H7 (cell line): Measurements from ENCODE around the gene PKD2L2. TPM values are rescaled to one million over a fixed set of nuclear protein-coding genes. Genes with fewer than 3 reads are reported as not detected.
"Not testable (repeated sequence)": the region's sequence is repeated elsewhere in the genome, so short reads cannot be mapped to it uniquely, and the experiment has no call there.

Source experiments
- DNase-seq: peaks from one replicate; pipeline ENCODE4 v3.0.0; 2012
- H3K27me3 ChIP-seq: 2 replicates; pipeline ENCODE4 v1.6.0; 2011; ENCODE audit warnings: mild to moderate bottlenecking, low read length; ENCODE audit not compliant: control insufficient read depth, insufficient read depth
- H3K36me3 ChIP-seq: replicated peaks from 2 replicates; pipeline ENCODE4 v1.5.1; 2011; ENCODE audit warnings: low read length; ENCODE audit not compliant: control insufficient read depth, insufficient read depth
- H3K4me3 ChIP-seq: 2 replicates; pipeline ENCODE4 v1.5.1; 2011; ENCODE audit warnings: low read depth, mild to moderate bottlenecking, control low read depth, low read length, moderate library complexity; ENCODE audit not compliant: insufficient read depth
- total RNA-seq: library from RNA; depleted of rRNA; stranded (reverse); fragments of >200 nt; shearing (Covaris generic); gene quantifications from 2 replicates; pipeline ENCODE4 v1.2.3, GENCODE V29; 2014; rRNA removed

Gene PKD2L2
- total RNA-seq: not detected in 2 replicates

GRCh38 chr5:137888863-137889759 is at the start of gene PKD2L2:
TSS of gene PKD2L2 (plus strand) at chr5:137889457. CDS start at chr5:137889492, 35 bp downstream.
- peak; percentile 76 for DNase-seq
- peak within 1 kb of the TSS; percentile 42; the same call in 1 of the 2 replicates for H3K4me3 ChIP-seq
- no peaks in the 10 kb centered on the region for H3K27me3 ChIP-seq
- no peaks in the 10 kb centered on the region for H3K36me3 ChIP-seq

GRCh38 chr5:137842296-137842695 is 47.0 kb upstream of the PKD2L2 start:
- H3K36me3 ChIP-seq: no peaks in the 10 kb centered on the region
- no peak for DNase-seq
- no peaks in the 10 kb centered on the region for H3K27me3 ChIP-seq
- H3K4me3 ChIP-seq: no peak overlapping the region

DNA sequence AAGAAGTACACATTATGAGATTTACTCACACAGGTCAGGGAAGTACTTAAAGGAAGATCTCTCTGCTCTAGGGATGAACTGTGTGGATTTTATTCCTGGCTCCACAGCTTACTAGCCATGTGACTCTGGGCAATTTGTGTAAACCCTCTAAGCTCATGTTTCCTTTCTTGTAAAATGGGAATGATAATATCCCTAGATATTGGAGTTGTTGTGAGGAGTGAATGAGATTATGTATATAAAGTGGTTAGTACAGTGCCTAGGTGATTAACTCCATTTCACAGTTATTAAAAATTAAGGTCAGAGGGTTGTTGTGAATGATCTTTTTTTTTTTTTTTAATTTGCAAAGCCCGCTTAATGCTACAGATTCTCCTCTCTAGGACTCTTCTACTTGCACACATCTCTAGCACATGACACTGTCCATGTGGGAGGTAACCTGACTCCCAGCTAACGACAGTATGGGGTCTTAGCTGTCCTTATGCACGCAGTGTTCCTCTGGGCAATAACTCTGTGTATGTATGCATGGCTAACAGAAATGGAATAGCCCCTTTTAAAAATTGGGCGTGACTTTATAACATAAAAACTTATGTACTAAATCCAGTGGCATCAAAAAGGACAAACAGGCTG is 45.5 kb upstream of the PKD2L2 start:
- H3K27me3 ChIP-seq: no peaks in the 10 kb centered on the region
- DNase-seq: no peak
- no peaks in the 10 kb centered on the region for H3K36me3 ChIP-seq
- no peak overlapping the region for H3K4me3 ChIP-seq

DNA sequence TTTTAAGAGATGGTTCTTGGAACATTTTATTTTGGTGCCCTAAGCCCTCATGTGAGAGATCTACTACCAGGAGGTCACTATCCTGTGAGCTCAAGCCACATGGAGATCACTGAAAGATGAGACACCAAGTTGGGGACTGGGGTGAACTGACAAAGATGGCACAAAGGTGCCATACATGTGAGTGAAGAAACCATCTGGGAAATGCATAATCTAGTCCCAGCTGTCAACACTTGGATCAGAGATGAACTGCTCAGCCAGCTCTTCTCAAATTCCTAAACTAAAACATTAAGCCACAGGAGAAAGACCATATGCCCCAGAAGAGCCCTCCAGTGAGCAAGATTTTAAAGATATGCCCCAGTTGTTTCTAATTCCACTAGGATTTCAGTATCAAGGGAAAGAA is 43.8 kb upstream of the PKD2L2 start:
- Histone ChIP-seq H3K27me3 (no peaks in the 10 kb centered on the region), H3K36me3 (no peaks in the 10 kb centered on the region), H3K4me3 (no peak overlapping the region)
- no peak for DNase-seq

DNA sequence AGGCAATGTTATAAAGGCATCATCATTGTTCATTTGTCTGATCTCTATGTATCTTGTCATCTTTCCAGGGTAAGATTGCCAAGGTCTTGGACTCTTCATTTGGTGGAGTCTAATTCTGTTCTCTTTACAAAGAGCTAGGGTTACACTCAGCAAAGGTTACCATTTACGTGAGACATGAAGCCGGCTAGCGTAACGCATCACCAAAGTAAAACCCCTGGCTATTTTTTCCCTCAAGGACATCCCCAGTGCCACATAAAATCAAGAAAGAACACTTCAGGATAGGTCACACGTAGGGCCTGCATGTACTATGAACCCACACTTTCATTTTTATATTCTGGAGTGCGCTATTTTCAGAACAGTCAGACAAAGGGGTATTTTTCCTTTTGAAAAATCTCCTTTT is 41.6 kb upstream of the PKD2L2 start:
- Histone ChIP-seq H3K4me3 (no peak overlapping the region), H3K27me3 (no peaks in the 10 kb centered on the region), H3K36me3 (no peaks in the 10 kb centered on the region)
- no peak for DNase-seq

- DNase-seq, H3K36me3 ChIP-seq, H3K4me3 ChIP-seq, H3K27me3 ChIP-seq: not testable (repeated sequence)
These were observed 36.1 kb upstream of the PKD2L2 start for GRCh38 chr5:137853165-137853564.

DNA sequence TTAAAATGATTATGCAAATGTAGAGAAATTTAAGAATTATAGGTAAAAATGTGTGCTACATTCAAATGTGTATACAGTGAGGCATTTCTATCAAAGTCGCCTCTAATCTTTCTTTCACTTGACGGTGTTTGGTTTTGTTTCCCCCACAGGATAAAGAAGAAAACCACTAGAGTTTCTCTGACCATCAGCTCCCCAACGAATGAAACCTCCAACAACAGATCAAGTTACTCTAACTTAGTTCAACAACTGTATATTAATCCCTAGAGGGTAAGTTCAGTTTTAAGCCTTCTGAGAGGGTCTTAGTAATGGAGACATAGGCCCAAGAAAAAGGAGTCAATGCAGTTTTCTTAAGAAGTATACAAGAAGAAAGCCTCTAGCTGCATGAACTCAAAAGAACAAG is 33.1 kb upstream of the PKD2L2 start:
- Histone ChIP-seq H3K27me3 (no peaks in the 10 kb centered on the region), H3K36me3 (no peaks in the 10 kb centered on the region), H3K4me3 (no peak overlapping the region)
- DNase-seq: no peak

DNA sequence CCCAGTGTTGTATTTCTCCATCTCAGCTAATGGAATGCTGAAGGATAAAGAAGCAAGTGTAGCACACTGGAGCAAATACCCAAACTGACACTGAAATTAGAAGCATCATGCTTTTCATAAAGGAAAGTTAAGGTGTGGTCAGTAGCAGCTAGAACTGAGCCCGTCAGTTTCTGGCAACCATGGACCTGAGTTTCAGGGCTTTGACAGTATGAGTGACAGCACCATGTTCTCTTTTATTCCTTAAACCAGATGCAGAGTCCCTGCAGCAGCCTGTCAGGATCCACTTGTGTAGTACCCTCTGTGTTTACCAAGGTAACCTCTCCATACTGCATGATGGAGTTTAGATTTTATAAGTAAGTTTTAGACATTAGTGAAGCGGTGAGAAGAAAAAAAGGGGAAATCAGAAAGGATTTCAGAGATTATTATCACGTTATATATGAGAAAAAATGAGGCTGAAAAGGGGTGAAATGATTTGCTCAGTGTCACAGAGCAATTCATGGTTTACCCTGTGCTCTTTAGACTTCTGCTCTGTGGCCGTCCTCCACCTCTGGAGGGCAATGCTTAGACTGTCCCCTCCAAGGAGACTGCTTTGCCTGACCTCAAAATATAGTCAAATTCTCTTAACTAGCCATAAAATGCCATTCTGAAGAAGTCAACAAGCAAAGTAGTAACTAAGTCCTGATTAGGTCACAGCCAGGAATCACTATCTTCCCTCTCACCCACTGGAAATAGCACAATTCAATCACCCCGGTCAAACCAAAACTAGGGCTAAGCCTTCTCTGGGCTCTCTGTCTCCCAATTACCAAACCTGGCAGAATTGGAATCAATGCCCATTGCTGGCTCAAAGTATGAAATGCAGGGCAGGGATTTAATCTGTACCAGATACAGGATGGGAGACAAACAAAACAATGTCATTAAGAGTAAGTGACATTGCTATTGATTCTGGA is 32.1 kb upstream of the PKD2L2 start:
- no peaks in the 10 kb centered on the region for H3K27me3 ChIP-seq
- H3K36me3 ChIP-seq: no peaks in the 10 kb centered on the region
- DNase-seq: no peak
- no peak overlapping the region for H3K4me3 ChIP-seq

DNA sequence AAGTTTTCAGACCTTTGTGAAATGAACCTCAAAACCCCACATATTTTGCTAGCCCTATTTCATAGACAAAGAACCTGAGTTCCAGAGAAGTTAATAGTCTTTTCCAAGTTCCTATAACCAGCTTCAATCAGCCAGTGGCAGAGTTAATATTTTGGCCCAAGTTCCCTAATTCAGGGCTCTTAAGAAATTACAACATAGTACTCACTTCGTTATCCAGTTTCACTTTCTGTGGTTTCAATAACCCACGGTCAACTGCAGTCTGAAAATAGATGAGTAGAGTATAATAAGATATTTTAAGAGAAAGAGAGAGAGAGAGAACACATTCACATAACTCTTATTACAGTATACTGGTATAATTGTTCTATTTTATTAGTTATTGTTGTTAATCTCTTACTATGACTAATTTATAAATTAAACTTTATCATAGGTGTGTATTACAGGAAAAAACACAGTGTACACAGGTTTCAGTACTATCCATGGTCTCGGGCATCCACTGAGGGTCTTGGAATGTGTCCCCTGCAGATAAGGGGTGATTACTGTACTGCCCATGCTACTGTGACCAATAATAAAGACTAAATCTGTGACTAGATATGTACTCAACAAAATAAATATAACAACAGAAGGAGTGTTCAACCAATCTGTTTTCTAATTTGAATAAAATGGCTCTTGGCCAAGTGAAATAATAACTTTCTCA is 30.9 kb upstream of the PKD2L2 start:
- DNase-seq: no peak
- no peaks in the 10 kb centered on the region for H3K27me3 ChIP-seq
- no peak overlapping the region for H3K4me3 ChIP-seq
- no peaks in the 10 kb centered on the region for H3K36me3 ChIP-seq

DNA sequence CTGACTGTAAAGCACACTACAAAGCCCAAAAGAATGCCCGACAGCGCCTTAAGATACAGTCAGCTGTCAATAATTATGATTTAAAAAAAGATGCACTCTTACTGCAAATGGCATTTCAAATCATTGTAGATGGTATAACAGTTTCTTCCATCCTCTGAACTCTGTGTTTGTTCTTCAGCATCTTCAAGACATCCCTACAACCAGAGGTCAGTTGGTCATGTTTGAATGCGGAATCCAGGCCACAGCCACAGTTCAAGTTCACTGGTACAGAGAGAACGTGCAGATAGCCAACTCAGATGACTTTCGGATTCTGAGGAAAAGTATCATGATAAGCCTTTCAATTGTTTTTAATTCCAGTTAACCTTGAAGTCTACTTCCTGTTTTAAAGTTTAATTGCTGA is 30.3 kb upstream of the PKD2L2 start:
- H3K27me3 ChIP-seq: no peaks in the 10 kb centered on the region
- no peaks in the 10 kb centered on the region for H3K36me3 ChIP-seq
- no peak for DNase-seq
- H3K4me3 ChIP-seq: no peak overlapping the region

DNA sequence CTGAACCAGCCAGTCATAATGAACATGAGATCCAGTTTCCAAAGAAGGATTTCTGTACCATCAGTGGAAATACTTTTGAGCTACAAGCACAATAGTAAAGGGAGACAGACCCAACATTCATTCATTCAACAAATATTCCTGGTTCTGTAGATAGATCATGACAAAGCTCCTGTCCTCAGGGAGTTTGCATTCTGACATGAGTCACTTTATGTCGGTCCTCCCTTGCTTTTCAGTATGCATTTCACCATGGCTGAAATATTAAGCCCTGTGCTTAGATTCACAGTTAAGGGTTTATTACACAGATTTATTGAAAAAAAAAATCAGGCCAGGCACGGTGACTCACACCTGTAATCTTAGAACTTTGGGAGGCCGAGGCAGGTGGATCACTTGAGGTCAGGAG is 27.0 kb upstream of the PKD2L2 start:
- no peaks in the 10 kb centered on the region for H3K27me3 ChIP-seq
- no peak overlapping the region for H3K4me3 ChIP-seq
- DNase-seq: no peak
- H3K36me3 ChIP-seq: no peaks in the 10 kb centered on the region

- not testable (repeated sequence) for H3K36me3 ChIP-seq, H3K4me3 ChIP-seq, H3K27me3 ChIP-seq, DNase-seq
These were observed 25.6 kb upstream of the PKD2L2 start for GRCh38 chr5:137863653-137864052.

DNA sequence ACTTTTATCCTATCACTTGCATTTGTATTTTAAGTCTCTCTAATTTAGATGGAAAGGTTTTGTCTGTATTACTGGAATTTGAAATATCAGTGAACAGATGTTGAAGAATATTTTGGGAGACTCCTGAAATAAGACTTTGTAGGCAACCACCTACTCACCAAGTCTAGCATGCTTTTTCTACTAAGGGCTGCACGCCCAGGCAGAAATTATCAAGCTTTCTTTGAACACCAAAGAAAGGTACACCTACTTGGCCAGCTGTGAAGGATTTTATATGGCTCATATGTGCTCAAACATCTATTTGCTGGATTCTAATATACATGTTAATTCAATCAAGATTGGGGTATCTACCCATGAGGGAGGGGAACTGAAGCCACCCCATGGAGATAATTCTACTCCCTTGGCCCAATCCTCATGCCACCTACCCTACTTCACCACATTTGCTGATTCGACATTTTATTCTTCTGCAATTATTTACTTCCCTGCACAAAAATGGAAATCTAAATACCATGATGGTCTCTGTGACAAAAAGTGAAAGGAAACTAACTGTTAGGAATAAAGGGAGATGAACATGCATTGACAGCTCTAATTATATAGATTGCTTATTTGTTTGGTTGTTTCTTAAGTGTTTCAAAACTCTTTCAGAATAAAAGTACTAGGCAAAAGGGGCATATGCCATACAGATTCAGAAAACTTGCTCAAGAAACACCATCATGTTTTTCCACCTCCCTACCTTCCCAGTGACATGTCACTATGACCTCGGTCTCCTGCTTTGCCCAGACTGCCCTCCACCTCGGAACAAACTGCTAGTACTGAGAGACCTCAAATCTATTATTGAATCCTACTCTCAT is 22.5 kb upstream of the PKD2L2 start:
- DNase-seq: no peak
- Histone ChIP-seq H3K4me3 (no peak overlapping the region), H3K27me3 (no peaks in the 10 kb centered on the region), H3K36me3 (no peaks in the 10 kb centered on the region)
